HG03045 (cell line): ENCODE results near the gene MAP3K15.
"Not testable (repeated sequence)": the region's sequence is repeated elsewhere in the genome, so short reads cannot be mapped to it uniquely, and the experiment has no call there.

Source experiments
- ATAC-seq: cut with Tn5 transposase; IDR thresholded peaks from one replicate; pipeline ENCODE4 v1.9.1; 2021; ENCODE audit warnings: mild to moderate bottlenecking, moderate library complexity; ENCODE audit not compliant: unreplicated experiment

MAP3K15 gene

GRCh38 chrX:19541196-19541595 is 25.9 kb upstream of the MAP3K15 start:
- no peak for ATAC-seq

- no peak for ATAC-seq
These were observed 24.8 kb upstream of the MAP3K15 start for GRCh38 chrX:19540076-19540475.

DNA sequence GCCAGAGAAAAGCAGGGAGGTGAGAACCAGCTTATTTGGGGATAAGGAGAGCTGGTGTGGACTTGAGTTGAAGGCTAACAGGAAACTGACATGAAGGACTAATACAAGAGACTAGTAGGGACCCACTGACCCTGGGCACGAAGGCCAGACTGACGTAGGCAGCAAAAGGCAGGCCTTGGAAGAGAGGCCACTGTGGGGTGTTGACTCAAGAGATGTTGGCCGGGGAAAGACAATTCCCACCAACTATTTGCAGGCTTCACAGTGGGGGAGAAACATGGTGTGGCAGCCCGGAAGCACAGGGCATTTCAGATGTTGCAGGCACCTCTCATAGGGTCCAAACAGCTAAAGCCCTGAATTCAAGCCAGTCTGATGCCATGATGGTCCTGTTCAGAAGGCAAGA is 24.4 kb upstream of the MAP3K15 start:
- no peak for ATAC-seq

DNA sequence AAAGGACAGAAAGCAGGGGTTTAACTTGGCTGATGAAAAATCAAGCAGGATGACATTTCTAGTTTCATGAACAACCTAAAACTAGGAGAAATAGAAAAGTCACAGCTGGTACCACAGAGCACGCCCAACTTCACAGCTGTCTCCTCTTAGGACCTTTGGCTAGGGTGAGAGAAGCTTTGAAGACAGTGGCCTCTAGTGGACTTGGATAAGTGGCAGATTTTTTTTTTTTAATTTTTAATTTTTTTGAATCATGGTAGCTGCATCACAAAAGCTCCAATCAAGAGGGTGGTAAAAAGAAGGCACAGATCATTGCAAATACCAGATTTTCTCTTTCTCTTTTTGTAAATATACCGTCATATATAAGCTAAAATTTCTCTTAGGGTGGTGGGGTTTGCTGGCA is 20.2 kb upstream of the MAP3K15 start:
- no peak for ATAC-seq

- ATAC-seq: no peak
These were observed 17.4 kb upstream of the MAP3K15 start for GRCh38 chrX:19532709-19533108.

- no peak for ATAC-seq
These were observed 2.7 kb upstream of the MAP3K15 start for GRCh38 chrX:19517965-19518364.

- ATAC-seq: no peak
These were observed 352 bp upstream of the MAP3K15 start for GRCh38 chrX:19515615-19516105.

- no peak for ATAC-seq
These were observed 1.9 kb downstream of the MAP3K15 start for GRCh38 chrX:19513383-19513782.

DNA sequence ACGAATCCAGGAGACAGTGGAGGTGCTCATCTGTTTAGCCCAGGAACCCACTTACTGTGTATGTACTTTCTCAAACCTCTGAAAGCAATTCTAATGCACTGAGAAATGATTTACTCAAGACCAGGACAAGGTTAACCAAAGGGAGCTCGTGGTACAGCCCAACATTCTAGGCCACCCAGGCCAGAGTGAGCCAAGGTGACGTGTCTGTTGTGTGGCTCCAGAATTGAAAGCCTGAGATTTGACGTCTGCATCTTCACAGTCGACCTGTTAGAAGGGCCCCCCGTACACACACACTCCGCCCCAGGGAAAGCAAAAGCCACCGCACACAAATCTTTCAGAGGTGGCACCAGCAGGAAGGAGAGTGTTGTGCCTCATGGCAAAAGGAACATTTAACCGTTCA is 2.3 kb downstream of the MAP3K15 start:
- no peak for ATAC-seq

GRCh38 chrX:19512359-19512758 is 2.9 kb downstream of the MAP3K15 start:
- ATAC-seq: no peak

DNA sequence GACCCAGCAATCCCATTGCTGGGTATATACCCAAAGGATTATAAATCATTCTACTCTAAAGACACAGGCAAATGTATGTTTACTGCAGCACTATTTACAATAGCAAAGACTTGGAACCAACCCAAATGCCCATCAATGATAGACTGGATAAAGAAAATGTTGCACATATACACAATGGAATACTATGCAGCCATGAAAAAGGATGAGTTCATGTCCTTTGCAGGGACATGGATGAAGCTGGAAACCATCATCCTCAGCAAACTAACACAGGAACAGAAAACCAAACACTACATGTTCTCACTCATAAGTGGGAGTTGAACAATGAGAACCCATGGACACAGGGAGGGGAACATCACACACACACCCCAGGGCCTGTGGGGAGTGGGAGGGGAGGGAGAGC is 3.5 kb downstream of the MAP3K15 start:
- ATAC-seq: not testable (repeated sequence)

DNA sequence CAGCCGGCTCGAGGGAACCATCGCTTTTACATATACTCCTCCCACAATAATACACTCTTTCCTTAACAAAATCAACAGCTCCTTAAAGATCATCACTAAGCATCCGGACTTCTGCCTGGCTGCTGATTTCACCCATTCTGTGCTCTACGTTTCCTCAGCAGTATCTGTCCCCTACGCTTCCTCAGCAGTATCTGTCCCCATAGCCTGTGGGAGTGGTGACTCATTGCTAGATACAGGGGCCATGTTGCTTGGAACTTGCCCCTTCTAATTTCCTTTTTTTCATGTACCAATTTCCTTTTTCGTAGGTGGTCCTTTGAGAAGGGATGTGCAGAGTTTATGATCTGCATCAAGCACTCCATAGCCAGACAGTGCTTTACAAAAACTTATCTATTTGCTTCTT is 18.6 kb downstream of the MAP3K15 start:
- no peak for ATAC-seq

GRCh38 chrX:19487520-19488200 is 27.6 kb downstream of the MAP3K15 start:
- ATAC-seq: no peak

- no peak for ATAC-seq
These were observed 35.9 kb downstream of the MAP3K15 start for GRCh38 chrX:19479458-19479857.

- ATAC-seq: not testable (repeated sequence)
These were observed 46.9 kb downstream of the MAP3K15 start for GRCh38 chrX:19468383-19468782.

DNA sequence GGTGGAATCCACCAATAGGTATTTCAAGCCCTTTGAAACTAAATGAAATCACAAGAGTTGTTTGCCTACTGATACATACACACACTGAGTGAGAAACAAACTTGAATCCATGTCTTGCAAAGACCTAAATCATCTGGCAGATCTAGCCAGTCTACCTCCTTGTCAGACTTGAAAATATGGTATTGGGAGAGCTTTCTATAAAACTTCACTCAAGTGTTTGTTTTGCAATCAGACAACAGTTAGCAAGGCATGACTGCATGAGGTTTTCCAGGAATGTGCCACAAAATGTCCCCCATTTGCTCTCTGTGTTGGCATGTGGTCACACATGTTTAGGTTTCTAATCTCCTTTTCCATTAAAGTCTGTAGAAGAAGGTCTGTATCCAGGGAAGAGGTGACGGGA is 52.4 kb downstream of the MAP3K15 start:
- no peak for ATAC-seq

- ATAC-seq: no peak
These were observed 53.1 kb downstream of the MAP3K15 start for GRCh38 chrX:19462231-19462630.

GRCh38 chrX:19457662-19458061 is 57.6 kb downstream of the MAP3K15 start:
- ATAC-seq: no peak

DNA sequence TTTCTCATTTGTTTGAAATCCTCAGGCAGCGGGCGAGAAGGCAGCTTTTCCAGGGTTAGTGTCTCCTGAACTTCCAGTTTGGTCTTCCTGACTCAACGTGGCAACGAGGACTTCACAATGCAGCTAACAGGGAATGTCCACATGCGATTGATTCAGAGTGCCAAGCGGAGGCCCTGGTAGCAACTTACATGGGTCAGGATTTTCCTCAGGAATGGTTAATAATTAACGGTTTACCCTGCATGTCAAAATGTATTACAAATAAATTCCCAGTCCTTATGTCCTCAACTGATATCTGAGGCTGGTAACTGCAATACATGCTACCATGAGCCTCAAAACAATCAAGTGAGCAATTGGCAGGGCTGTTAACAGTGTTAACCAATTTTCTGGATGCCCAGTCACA is 67.2 kb downstream of the MAP3K15 start:
- ATAC-seq: no peak

DNA sequence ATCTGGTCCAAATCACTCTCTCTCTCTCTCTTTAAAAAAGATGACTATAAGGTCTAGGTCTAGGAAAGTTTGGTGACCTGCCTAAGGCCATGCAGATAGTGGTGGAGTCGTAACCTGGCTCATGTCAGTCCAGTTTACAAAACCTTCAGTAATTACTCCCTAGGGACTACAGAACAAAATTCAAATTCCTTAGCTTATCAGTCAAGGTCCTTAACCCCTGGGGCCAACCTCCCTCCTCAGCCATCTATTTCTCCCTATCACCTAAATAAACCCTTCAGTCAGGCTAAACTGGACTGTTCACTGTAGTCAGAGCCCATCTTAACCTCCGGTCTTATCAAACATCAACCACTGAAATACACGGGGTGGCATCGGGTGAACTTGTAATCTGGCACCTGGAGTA is 68.9 kb downstream of the MAP3K15 start:
- no peak for ATAC-seq

DNA sequence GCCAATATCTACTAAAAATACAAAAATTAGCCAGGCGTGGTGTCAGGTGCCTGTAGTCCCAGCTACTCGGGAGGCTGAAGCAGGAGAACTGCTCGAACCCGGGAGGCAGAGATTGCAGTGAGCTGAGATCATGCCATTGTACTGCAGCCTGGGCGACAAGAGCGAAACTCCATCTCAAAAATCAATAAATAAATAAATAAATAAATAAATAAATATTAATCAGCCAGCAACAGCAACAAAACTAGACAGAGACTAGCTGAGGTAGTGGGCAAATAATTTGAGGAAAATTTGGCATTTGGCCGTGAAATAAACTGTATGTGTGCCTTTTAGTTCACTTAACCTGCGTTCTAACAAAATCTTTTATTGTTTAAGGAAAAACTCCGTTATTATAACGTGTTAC is 69.5 kb downstream of the MAP3K15 start:
- ATAC-seq: not testable (repeated sequence)

- ATAC-seq: no peak
These were observed 71.3 kb downstream of the MAP3K15 start for GRCh38 chrX:19443869-19444526.

DNA sequence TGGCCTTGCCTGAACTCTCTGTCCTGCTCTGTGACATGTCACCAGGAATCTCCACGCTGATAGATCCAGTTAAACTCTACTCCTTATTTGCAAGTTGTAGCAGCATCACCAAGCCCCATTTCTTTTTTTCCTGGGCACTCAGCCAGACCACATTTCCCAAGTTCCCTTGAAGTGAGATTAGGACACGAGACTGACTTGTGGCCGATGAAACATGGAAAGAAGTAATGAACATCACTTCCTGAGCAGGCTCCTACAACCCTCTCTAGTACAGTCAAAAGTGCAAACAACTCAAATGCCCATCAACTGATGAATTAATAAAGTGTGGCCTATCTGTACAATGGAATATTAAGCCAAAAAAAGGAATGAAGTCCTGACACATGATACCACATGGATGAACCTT is 74.6 kb downstream of the MAP3K15 start:
- no peak for ATAC-seq
